ENCODE measurements around the gene OR10R2. TPM values are rescaled to one million over a fixed set of nuclear protein-coding genes. Genes with fewer than 3 reads are reported as not detected.

Gene OR10R2
- total RNA-seq, 1 donor from 2014 or later: not detected

- Mint-ChIP-seq H3K27me3 (ENCODE audit: low read depth) (peaks cover 10% of the 10 kb centered on the region), H3K4me3 (no peak overlapping the region)
These were observed 37.6 kb downstream of the OR10R2 start for GRCh38 chr1:158509471-158510156.

GRCh38 chr1:158516966-158517365 lies 44.9 kb downstream of the OR10R2 start:
- Mint-ChIP-seq H3K36me3 (no peaks in the 10 kb centered on the region), H3K27ac (no peak overlapping the region), H3K9me3 (no peaks in the 10 kb centered on the region), H3K4me1 (peaks cover 9% of the 10 kb centered on the region), H3K4me3 (no peak overlapping the region), H3K27me3 (ENCODE audit: low read depth) (peaks cover 1% of the 10 kb centered on the region)
- TF ChIP-seq CTCF (IDR thresholded peaks at IDR 0.05; ENCODE audit: unreplicated experiment): no peak
- DNase-seq (ENCODE audit: low spot score in 2 of 2, unreplicated experiment in 2 of 2): no peak

More at GRCh38 chr1:158509471-158510156, 37.6 kb downstream of the OR10R2 start:
- peak; percentile 25 to 44 for DNase-seq (ENCODE audit: low spot score in 2 of 2, unreplicated experiment in 2 of 2)
- peak overlapping the region; percentile 80 for H3K27ac Mint-ChIP-seq
- H3K9me3 Mint-ChIP-seq: no peaks in the 10 kb centered on the region
- H3K4me1 Mint-ChIP-seq: peaks cover 29% of the 10 kb centered on the region
- TF ChIP-seq CTCF (IDR thresholded peaks at IDR 0.05; ENCODE audit: unreplicated experiment): no peak
- no peaks in the 10 kb centered on the region for H3K36me3 Mint-ChIP-seq

GRCh38 chr1:158520021-158520420 lies 48.0 kb downstream of the OR10R2 start:
- Mint-ChIP-seq H3K27me3 (ENCODE audit: low read depth) (peaks cover 1% of the 10 kb centered on the region), H3K4me3 (no peak overlapping the region), H3K27ac (no peak overlapping the region), H3K36me3 (peaks cover 2% of the 10 kb centered on the region), H3K4me1 (peaks cover 8% of the 10 kb centered on the region), H3K9me3 (peaks cover 13% of the 10 kb centered on the region)
- no peak for TF ChIP-seq CTCF (IDR thresholded peaks at IDR 0.05; ENCODE audit: unreplicated experiment)
- no peak for DNase-seq (ENCODE audit: low spot score in 2 of 2, unreplicated experiment in 2 of 2)

GRCh38 chr1:158520955-158521665 lies 49.1 kb downstream of the OR10R2 start:
- Mint-ChIP-seq H3K4me1 (peaks cover 8% of the 10 kb centered on the region), H3K27ac (no peak overlapping the region), H3K27me3 (ENCODE audit: low read depth) (no peaks in the 10 kb centered on the region), H3K36me3 (peaks cover 2% of the 10 kb centered on the region), H3K9me3 (peaks cover 21% of the 10 kb centered on the region), H3K4me3 (no peak overlapping the region)
- DNase-seq (ENCODE audit: low spot score in 2 of 2, unreplicated experiment in 2 of 2): no peak
- TF ChIP-seq CTCF (IDR thresholded peaks at IDR 0.05; ENCODE audit: unreplicated experiment): no peak

- H3K27ac Mint-ChIP-seq: no peak overlapping the region
- H3K36me3 Mint-ChIP-seq: peaks cover 2% of the 10 kb centered on the region
- H3K4me3 Mint-ChIP-seq: no peak overlapping the region
- peaks cover 8% of the 10 kb centered on the region for H3K4me1 Mint-ChIP-seq
- no peak for DNase-seq (ENCODE audit: low spot score in 2 of 2, unreplicated experiment in 2 of 2)
- no peak for TF ChIP-seq CTCF (IDR thresholded peaks at IDR 0.05; ENCODE audit: unreplicated experiment)
- peaks cover 26% of the 10 kb centered on the region for H3K9me3 Mint-ChIP-seq
- no peaks in the 10 kb centered on the region for H3K27me3 Mint-ChIP-seq (ENCODE audit: low read depth)
These were observed 49.6 kb downstream of the OR10R2 start for GRCh38 chr1:158521666-158522058.

All from mesothelial cell of epicardium (in vitro differentiated cells).